Loucy (cell line): Measurements from ENCODE around the gene ARHGDIG.

Experiments
- CTCF ChIP-seq: fragments of 200-600 bp; sonication (generic); conservative IDR thresholded peaks from 2 replicates; pipeline ENCODE4 v1.5.1; 2014; ENCODE audit warnings: mild to moderate bottlenecking, antibody characterized with exemption, low read length
- EZH2phosphoT487 ChIP-seq: fragments of 200-600 bp; IDR thresholded peaks from 2 replicates; pipeline ENCODE4 v1.6.1; 2018; ENCODE audit warnings: antibody characterized with exemption, mild to moderate bottlenecking, moderate library complexity, borderline replicate concordance

GRCh38 chr16:314351-314750, 34.0 kb downstream of the ARHGDIG start:
- TF ChIP-seq CTCF (no peak), EZH2phosphoT487 (no peak)
